ENCODE measurements around the gene CRELD1. TPM values are rescaled to one million over a fixed set of nuclear protein-coding genes. Genes with fewer than 3 reads are reported as not detected.

Gene CRELD1
- total RNA-seq, 1 experiment from 2014 or later, result 15.5 TPM

DNA sequence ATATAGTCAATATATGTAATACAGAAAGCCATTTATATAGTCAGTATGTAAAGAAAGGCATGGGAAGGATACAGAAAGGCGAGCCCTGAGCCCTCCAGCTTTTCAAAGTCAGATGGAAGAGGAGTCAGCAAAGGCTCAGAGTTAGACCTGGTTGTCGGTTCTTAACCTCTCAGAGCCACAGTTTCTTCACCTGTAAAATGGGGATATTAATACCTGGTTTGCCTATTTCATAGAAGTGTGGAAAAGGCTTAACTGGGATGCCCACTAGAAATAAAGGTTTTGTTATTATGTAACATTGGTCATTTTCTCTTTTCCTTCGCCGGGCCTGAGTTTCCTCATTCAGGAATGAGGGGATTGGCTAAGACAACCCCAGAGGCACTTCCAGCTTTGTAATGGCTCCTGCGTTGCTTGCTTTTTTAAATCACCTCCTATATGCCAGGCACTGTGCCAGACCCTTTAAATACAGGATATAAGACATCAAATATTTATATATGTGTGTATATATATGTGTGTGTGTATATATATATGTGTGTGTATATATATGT, 2.4 kb downstream of the CRELD1 start:
- Histone ChIP-seq H3K14ac (ENCODE audit: insufficient read depth, low read length) (no peak overlapping the region), H3K23me2 (ENCODE audit: insufficient read length, low read depth, low read length, poor library complexity, severe bottlenecking) (peaks cover 7% of the 10 kb centered on the region), H4K5ac (ENCODE audit: insufficient read length, low read depth, low read length) (no peak overlapping the region), H2BK15ac (ENCODE audit: low read depth, low read length) (no peak overlapping the region), H4K20me1 (ENCODE audit: control insufficient read depth, insufficient read depth, insufficient read length) (no peaks in the 10 kb centered on the region), H4K91ac (ENCODE audit: insufficient read length, low read depth, low read length) (no peak overlapping the region), H2BK12ac (ENCODE audit: insufficient read length, low read depth, low read length) (no peak overlapping the region), H3K23ac (ENCODE audit: insufficient read length, low read depth, low read length) (no peak overlapping the region), H2BK120ac (ENCODE audit: low read depth, low read length, poor library complexity, severe bottlenecking) (no peak overlapping the region), H2BK20ac (ENCODE audit: low read depth, low read length, poor library complexity, severe bottlenecking) (no peak overlapping the region), H3K18ac (ENCODE audit: insufficient read length, low read depth, low read length) (no peak overlapping the region), H2AFZ (ENCODE audit: low read length) (no peak overlapping the region), H3K4me2 (ENCODE audit: insufficient read depth, insufficient read length, low read length) (no peak overlapping the region), H3K27me3 (ENCODE audit: insufficient read depth, low read length) (no peaks in the 10 kb centered on the region), H3K9ac (ENCODE audit: extremely low read depth, insufficient read length, low read length) (no peak overlapping the region), H2AK5ac (ENCODE audit: insufficient read length, low read length) (no peak overlapping the region), H3K79me1 (ENCODE audit: insufficient read depth, low read depth, low read length, poor library complexity, severe bottlenecking) (no peaks in the 10 kb centered on the region), H3K27ac (ENCODE audit: insufficient read length, low read depth, low read length) (no peak overlapping the region), H4K8ac (replicated peaks; ENCODE audit: insufficient read length, low read depth, low read length) (no peak overlapping the region), H3K4ac (ENCODE audit: low read depth, low read length) (no peak overlapping the region), H3K56ac (ENCODE audit: insufficient read length, low read depth, low read length) (no peak overlapping the region), H3K79me2 (ENCODE audit: insufficient read depth, low read length) (no peaks in the 10 kb centered on the region), H3T11ph (ENCODE audit: low read length) (no peak overlapping the region), H2BK5ac (ENCODE audit: insufficient read length, low read length) (no peak overlapping the region), H3K9me3 (ENCODE audit: control insufficient read depth, low read depth, low read length) (no peaks in the 10 kb centered on the region), H3K4me1 (ENCODE audit: insufficient read depth, low read length) (no peaks in the 10 kb centered on the region; the same call in 1 of the 2 replicates)
- H3K27ac Mint-ChIP-seq, result no peak overlapping the region
- H3K36me3 Mint-ChIP-seq (ENCODE audit: insufficient read depth in 1 of 3, low read depth in 3 of 3), result peaks cover 4 to 34% (median 18%) of the 10 kb centered on the region in 3 experiments
- no peak for TF ChIP-seq CTCF (conservative IDR thresholded peaks at IDR 0.05)
- no peak overlapping the region for H3K4me3 Mint-ChIP-seq
- no CpG with 5 or more reads among the region's 5 CpGs for WGBS (ENCODE audit: extremely low coverage, insufficient read length, low lambda C conversion rate)
- H3K9me3 Mint-ChIP-seq, result no peaks in the 10 kb centered on the region; a peak in 3 of 5 replicates
- peaks cover 5% of the 10 kb centered on the region for H3K27me3 Mint-ChIP-seq (ENCODE audit: low read depth)
- peaks cover 10 to 14% of the 10 kb centered on the region in 2 experiments for H3K4me1 Mint-ChIP-seq
- no peak for DNase-seq
